Measurements from ENCODE around the gene ODF2L. TPM values are rescaled to one million over a fixed set of nuclear protein-coding genes. Genes with fewer than 3 reads are reported as not detected.

The ODF2L gene
- total and polyA plus RNA-seq, 3 donors from 2014 or later, result 11.6 to 48.6 (median 25.5) TPM

DNA sequence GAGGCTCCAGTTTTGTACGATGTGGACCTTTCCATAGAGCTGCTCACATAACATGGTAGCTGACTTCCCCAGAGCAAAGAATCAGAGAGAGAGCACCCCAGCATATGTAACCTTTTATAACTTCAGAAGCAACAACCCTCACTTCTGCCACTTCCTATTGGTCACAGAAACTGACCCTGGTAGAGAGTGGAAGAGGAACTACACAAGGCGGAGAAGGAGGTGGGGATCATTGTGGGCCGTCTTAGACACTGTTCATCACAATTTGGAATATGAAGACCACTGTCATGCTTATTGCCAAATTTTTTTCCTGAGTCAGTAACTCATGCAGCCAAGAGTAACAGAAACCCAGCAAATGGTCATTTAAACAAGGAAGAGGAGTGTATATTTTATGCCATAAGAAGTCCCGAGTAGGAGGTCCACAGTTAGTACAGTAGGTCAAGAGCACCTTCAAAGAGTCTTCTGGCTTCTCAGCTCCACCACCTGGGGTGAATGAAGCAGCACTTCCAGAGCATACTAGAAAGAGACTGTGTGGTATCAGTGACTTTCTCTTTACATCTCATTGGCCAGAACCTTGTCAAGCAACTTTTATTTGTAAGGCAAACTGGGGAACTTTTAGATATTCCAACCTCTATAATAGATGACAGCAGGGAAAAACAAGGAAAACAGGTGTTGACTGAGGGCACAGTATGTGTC lies 71.8 kb downstream of the ODF2L start:
- no peaks in the 10 kb centered on the region for H3K27me3 ChIP-seq
- 79 to 87% methylated on average over 4 of the region's 4 CpGs for WGBS, 2 donors
- no peaks in the 10 kb centered on the region for H3K9me3 ChIP-seq
- no peak for DNase-seq
- H3K4me1 ChIP-seq, result no peaks in the 10 kb centered on the region
- H3K27ac ChIP-seq, result no peak overlapping the region
- H3K36me3 ChIP-seq (ENCODE audit: low read depth, missing control alignments), result no peaks in the 10 kb centered on the region
- H3K4me3 ChIP-seq, result no peak overlapping the region
- intact Hi-C loops (cut with DNase I; ENCODE audit: low total_unique reads), result no loop called here
- TF ChIP-seq, protein P1, sequence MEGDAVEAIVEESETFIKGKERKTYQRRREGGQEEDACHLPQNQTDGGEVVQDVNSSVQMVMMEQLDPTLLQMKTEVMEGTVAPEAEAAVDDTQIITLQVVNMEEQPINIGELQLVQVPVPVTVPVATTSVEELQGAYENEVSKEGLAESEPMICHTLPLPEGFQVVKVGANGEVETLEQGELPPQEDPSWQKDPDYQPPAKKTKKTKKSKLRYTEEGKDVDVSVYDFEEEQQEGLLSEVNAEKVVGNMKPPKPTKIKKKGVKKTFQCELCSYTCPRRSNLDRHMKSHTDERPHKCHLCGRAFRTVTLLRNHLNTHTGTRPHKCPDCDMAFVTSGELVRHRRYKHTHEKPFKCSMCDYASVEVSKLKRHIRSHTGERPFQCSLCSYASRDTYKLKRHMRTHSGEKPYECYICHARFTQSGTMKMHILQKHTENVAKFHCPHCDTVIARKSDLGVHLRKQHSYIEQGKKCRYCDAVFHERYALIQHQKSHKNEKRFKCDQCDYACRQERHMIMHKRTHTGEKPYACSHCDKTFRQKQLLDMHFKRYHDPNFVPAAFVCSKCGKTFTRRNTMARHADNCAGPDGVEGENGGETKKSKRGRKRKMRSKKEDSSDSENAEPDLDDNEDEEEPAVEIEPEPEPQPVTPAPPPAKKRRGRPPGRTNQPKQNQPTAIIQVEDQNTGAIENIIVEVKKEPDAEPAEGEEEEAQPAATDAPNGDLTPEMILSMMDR (IDR thresholded peaks at IDR 0.05), result no peak
- TF ChIP-seq POLR2A (IDR thresholded peaks at IDR 0.05), result no peak

DNA sequence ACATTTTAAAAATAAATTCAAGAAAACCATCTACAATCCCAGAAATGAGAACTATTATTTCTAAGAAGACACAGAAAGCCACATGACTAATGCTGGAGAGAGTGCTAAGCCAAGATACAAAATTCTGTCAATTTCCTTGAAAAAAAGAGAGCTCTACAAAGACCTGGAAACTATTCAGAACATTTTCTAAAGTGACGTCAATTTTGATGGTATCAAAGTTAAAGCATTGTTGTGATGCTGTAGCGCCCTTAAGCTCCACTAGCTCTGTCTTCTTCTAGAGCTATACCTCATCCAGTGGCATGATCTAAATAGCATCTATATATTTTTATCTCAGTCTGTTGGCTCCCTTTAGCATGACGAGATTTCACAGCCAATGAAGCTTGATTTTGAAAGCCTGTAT lies 73.9 kb downstream of the ODF2L start:
- 77 to 90% methylated on average over 3 of the region's 3 CpGs for WGBS, 2 donors
- TF ChIP-seq, protein P1 (IDR thresholded peaks at IDR 0.05), result no peak
- no peak for TF ChIP-seq POLR2A (IDR thresholded peaks at IDR 0.05)
- H3K27ac ChIP-seq, result no peak overlapping the region
- no peaks in the 10 kb centered on the region for H3K4me1 ChIP-seq
- DNase-seq, result no peak
- H3K9me3 ChIP-seq, result no peaks in the 10 kb centered on the region
- H3K36me3 ChIP-seq (ENCODE audit: low read depth, missing control alignments), result no peaks in the 10 kb centered on the region
- intact Hi-C loops (cut with DNase I; ENCODE audit: low total_unique reads), result no loop called here
- H3K4me3 ChIP-seq, result no peak overlapping the region
- H3K27me3 ChIP-seq, result no peaks in the 10 kb centered on the region

DNA sequence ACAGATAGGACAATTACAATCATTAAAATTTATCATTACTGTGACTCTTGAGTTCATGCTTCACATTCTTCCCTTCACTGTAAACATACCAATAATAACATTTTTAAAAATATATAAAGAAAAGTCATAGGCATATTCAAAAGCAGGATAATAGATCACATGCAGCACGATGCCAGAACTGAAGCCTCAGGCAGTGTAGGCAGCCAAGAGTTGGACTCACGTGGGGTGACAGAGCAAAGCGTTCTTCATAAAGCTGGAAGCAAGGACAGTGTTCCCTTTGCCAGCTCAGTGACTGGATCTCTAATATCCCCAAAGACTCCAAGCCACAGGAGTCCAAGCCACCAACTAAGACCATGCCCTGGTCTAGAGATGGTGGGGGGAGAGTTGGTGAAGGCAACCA lies 77.7 kb downstream of the ODF2L start:
- Histone ChIP-seq H3K27me3 (no peaks in the 10 kb centered on the region), H3K4me1 (no peaks in the 10 kb centered on the region), H3K36me3 (ENCODE audit: low read depth, missing control alignments) (no peaks in the 10 kb centered on the region), H3K9me3 (no peaks in the 10 kb centered on the region), H3K27ac (no peak overlapping the region), H3K4me3 (no peak overlapping the region)
- 67 to 70% methylated on average over 3 of the region's 3 CpGs for WGBS, 2 donors
- TF ChIP-seq, protein P1 (IDR thresholded peaks at IDR 0.05), result no peak
- TF ChIP-seq POLR2A (IDR thresholded peaks at IDR 0.05), result no peak
- intact Hi-C loops (cut with DNase I; ENCODE audit: low total_unique reads), result no loop called here
- DNase-seq, result no peak

DNA sequence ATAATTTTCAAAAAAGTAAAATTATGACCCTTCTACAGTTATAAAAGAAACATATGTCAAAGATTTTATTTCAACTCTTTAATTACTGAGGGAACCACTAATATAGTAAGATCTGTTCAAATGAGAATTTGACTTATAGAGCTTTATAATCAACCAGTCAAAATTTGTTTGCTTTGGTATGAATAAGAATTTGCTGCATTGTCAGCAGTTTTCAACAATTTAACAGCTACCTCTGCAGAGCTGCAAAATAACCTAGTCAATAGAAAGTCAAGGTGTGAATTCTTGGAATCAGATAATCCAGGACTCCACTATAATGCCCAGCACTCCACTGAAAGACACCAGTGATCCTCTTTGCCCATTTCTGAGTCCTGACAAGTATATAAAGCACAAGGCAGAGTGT lies 78.2 kb downstream of the ODF2L start:
- no peaks in the 10 kb centered on the region for H3K36me3 ChIP-seq (ENCODE audit: low read depth, missing control alignments)
- H3K27me3 ChIP-seq, result no peaks in the 10 kb centered on the region
- TF ChIP-seq, protein P1 (IDR thresholded peaks at IDR 0.05), result no peak
- TF ChIP-seq POLR2A (IDR thresholded peaks at IDR 0.05), result no peak
- intact Hi-C loops (cut with DNase I; ENCODE audit: low total_unique reads), result no loop called here
- H3K9me3 ChIP-seq, result no peaks in the 10 kb centered on the region
- DNase-seq, result no peak
- H3K4me1 ChIP-seq, result no peaks in the 10 kb centered on the region
- H3K4me3 ChIP-seq, result no peak overlapping the region
- no peak overlapping the region for H3K27ac ChIP-seq

DNA sequence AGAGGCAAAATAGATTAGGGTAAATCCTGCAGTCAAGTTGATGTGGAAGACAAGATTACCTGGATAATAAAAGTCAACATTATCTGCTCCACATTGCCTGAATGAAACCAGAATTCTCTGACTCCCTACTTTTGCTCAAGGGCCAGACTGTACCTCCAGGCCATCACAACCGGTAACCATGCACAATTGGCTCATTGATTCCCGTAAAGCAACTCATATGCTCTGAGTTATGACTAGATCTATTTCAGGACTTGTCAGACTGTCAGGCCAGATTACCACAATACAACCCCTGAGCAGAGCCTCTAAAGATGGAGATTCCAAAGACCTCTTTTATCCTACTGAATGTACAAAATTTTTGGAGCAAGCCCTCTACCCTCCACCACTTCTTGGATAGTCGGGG lies 90.4 kb downstream of the ODF2L start:
- no peak for TF ChIP-seq POLR2A (IDR thresholded peaks at IDR 0.05)
- TF ChIP-seq, protein P1 (IDR thresholded peaks at IDR 0.05), result no peak
- H3K36me3 ChIP-seq (ENCODE audit: low read depth, missing control alignments), result no peaks in the 10 kb centered on the region
- intact Hi-C loops (cut with DNase I; ENCODE audit: low total_unique reads), result no loop called here
- WGBS, 2 donors, result 89 to 97% methylated on average over 3 of the region's 3 CpGs
- H3K4me1 ChIP-seq, result no peaks in the 10 kb centered on the region
- no peak overlapping the region for H3K27ac ChIP-seq
- no peaks in the 10 kb centered on the region for H3K27me3 ChIP-seq
- H3K4me3 ChIP-seq, result no peak overlapping the region
- H3K9me3 ChIP-seq, result no peaks in the 10 kb centered on the region
- DNase-seq, result no peak

Data from testis (tissue), 3 donors.